Measurements from ENCODE around the gene ARHGAP10.

The ARHGAP10 gene

DNA sequence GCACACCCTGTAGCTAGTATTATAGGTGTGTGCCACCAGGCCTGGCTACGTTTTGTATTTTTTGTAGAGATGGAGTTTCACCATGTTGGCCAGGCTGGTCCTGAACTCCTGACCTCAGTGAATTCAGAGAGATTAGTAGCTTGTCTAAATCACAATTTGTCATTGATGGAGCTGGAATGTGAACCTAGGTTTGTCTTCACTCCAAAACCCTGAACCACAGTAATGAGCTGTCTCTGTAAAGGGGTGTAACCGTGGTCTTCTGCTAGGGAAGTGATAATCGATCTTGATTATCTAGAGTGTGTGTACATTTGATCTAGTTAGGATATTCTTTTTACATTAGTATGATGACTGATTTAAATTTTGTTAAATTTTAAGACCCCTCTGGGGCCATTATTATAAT is 8.3 kb downstream of the ARHGAP10 start:
- no peak overlapping the region for H3K27ac Mint-ChIP-seq
- ATAC-seq (ENCODE audit: low read depth) (no peak), DNase-seq (ENCODE audit: low spot score in 2 of 2) (no peak)
- no peaks in the 10 kb centered on the region for H3K36me3 Mint-ChIP-seq
- H3K4me3 Mint-ChIP-seq, result no peak overlapping the region
- H3K4me1 Mint-ChIP-seq, result no peaks in the 10 kb centered on the region
- H3K27me3 Mint-ChIP-seq, result peaks cover 26% of the 10 kb centered on the region
- H3K9me3 Mint-ChIP-seq, result no peaks in the 10 kb centered on the region

- DNase-seq (ENCODE audit: low spot score in 2 of 2) (no peak), ATAC-seq (ENCODE audit: low read depth) (no peak)
- Mint-ChIP-seq H3K9me3 (no peaks in the 10 kb centered on the region), H3K27ac (no peak overlapping the region), H3K4me3 (no peak overlapping the region), H3K36me3 (no peaks in the 10 kb centered on the region), H3K27me3 (peaks cover 20% of the 10 kb centered on the region), H3K4me1 (no peaks in the 10 kb centered on the region)
Measured at GRCh38 chr4:147741190-147741788, 9.4 kb downstream of the ARHGAP10 start.

- no peak for DNase-seq (ENCODE audit: low spot score in 2 of 2)
- no peak overlapping the region for H3K27ac Mint-ChIP-seq
Measured at GRCh38 chr4:147747787-147748454, 16.0 kb downstream of the ARHGAP10 start.

GRCh38 chr4:147749811-147750321 is 18.0 kb downstream of the ARHGAP10 start:
- DNase-seq (ENCODE audit: low spot score in 2 of 2), result no peak
- Mint-ChIP-seq H3K4me1 (peaks cover 3% of the 10 kb centered on the region), H3K36me3 (no peaks in the 10 kb centered on the region), H3K27me3 (peaks cover 4% of the 10 kb centered on the region), H3K9me3 (no peaks in the 10 kb centered on the region), H3K27ac (no peak overlapping the region), H3K4me3 (no peak overlapping the region)
- no peak for ATAC-seq (ENCODE audit: low read depth)

More at GRCh38 chr4:147747787-147748454, 16.0 kb downstream of the ARHGAP10 start:
- H3K27me3 Mint-ChIP-seq, result peaks cover 16% of the 10 kb centered on the region
- no peaks in the 10 kb centered on the region for H3K9me3 Mint-ChIP-seq
- H3K4me1 Mint-ChIP-seq, result peaks cover 3% of the 10 kb centered on the region
- H3K4me3 Mint-ChIP-seq, result no peak overlapping the region
- H3K36me3 Mint-ChIP-seq, result no peaks in the 10 kb centered on the region
- ATAC-seq (ENCODE audit: low read depth), result no peak

DNA sequence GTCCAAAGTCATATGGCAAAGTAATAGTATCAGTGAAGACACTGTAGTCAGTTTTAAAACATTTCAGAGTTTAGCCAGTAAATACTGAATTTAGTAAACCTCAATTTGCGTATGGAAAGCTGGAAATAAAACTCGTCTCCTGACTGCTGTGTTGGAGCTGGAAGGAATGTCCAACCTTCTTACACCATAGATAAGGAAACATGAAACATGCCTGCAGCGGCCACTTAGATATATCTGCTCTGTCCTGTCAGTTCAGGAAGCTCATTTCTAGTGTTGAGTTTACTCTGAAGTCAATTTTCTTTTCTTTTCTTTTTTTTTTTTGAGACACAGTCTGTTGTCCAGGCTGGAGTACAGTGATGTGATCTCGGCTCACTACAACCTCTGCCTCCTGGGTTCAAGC is 21.2 kb downstream of the ARHGAP10 start:
- peaks cover 5% of the 10 kb centered on the region for H3K27me3 Mint-ChIP-seq
- ATAC-seq (ENCODE audit: low read depth), result no peak
- peaks cover 3% of the 10 kb centered on the region for H3K4me1 Mint-ChIP-seq
- no peaks in the 10 kb centered on the region for H3K9me3 Mint-ChIP-seq
- H3K4me3 Mint-ChIP-seq, result no peak overlapping the region
- no peak overlapping the region for H3K27ac Mint-ChIP-seq
- H3K36me3 Mint-ChIP-seq, result no peaks in the 10 kb centered on the region
- no peak for DNase-seq (ENCODE audit: low spot score in 2 of 2)

GRCh38 chr4:147754037-147754445 is 22.2 kb downstream of the ARHGAP10 start:
- no peak overlapping the region for H3K27ac Mint-ChIP-seq
- no peaks in the 10 kb centered on the region for H3K36me3 Mint-ChIP-seq
- peaks cover 5% of the 10 kb centered on the region for H3K27me3 Mint-ChIP-seq
- no peaks in the 10 kb centered on the region for H3K9me3 Mint-ChIP-seq
- peaks cover 3% of the 10 kb centered on the region for H3K4me1 Mint-ChIP-seq
- H3K4me3 Mint-ChIP-seq, result no peak overlapping the region
- ATAC-seq (ENCODE audit: low read depth), result no peak
- DNase-seq (ENCODE audit: low spot score in 2 of 2), result no peak

DNA sequence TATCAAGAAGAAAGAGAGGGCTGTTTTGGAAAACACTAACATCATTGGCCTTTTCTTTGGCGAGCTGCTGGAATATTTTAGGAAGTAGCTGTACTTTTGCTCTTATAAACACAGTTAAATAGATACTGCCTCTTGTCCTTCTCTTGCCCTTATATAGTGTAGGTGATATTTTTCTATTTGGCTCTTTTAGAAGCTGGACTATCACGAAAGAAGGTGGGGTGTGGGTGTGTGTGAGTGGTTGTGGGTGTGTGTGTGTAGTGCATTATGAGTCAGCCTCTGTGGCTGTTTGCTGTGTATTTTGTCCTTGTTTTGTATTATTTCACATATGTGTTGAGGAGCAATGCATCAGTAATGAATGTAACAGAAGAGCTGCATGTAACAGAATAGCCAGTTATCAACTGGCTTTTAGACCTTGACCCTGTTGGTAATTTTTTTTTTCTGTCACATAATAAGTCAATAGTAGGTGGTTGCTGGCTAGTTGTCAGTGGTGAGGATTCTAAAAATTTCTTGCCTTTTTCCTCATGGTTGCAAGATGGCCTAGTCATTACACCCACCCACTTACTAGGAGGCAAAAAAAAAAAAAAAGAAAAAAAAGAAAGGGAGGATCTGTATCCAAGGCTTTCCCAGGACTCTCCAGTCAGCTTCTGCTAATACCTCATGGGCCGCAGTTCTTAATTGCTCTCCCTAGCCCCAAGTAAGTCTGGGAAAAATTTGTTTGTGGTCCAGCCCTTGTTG is 23.8 kb downstream of the ARHGAP10 start:
- no peak overlapping the region for H3K27ac Mint-ChIP-seq
- DNase-seq (ENCODE audit: low spot score in 2 of 2), result no peak
- H3K36me3 Mint-ChIP-seq, result no peaks in the 10 kb centered on the region
- no peaks in the 10 kb centered on the region for H3K4me1 Mint-ChIP-seq
- H3K27me3 Mint-ChIP-seq, result peaks cover 5% of the 10 kb centered on the region
- no peaks in the 10 kb centered on the region for H3K9me3 Mint-ChIP-seq
- no peak overlapping the region for H3K4me3 Mint-ChIP-seq
- ATAC-seq (ENCODE audit: low read depth), result no peak

DNA sequence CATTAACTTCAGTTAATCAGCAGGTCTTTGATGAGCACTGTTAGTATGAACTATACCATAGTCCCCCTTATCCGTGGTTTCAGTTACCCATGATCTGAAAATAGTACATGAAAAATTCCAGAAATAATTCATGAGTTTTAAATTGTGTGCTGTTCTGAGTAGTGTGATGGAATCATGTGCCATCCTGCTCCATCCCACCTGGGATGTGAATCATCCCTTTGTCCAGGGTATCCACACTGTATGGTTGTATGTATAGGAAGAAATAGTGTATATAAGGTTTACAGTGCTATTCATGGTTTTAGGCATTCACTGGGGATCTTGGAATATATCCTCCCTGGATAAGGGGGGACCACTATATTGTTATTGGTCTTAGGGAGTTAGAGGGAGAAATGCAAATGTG is 24.5 kb downstream of the ARHGAP10 start:
- ATAC-seq (ENCODE audit: low read depth) (no peak), DNase-seq (ENCODE audit: low spot score in 2 of 2) (no peak)
- peaks cover 5% of the 10 kb centered on the region for H3K27me3 Mint-ChIP-seq
- H3K4me1 Mint-ChIP-seq, result no peaks in the 10 kb centered on the region
- no peaks in the 10 kb centered on the region for H3K9me3 Mint-ChIP-seq
- H3K27ac Mint-ChIP-seq, result no peak overlapping the region
- no peak overlapping the region for H3K4me3 Mint-ChIP-seq
- H3K36me3 Mint-ChIP-seq, result no peaks in the 10 kb centered on the region

GRCh38 chr4:147760176-147760575 is 28.3 kb downstream of the ARHGAP10 start:
- ATAC-seq (ENCODE audit: low read depth) (no peak), DNase-seq (ENCODE audit: low spot score in 2 of 2) (no peak)
- Mint-ChIP-seq H3K36me3 (no peaks in the 10 kb centered on the region), H3K4me3 (no peak overlapping the region), H3K27ac (no peak overlapping the region), H3K9me3 (no peaks in the 10 kb centered on the region), H3K27me3 (peaks cover 3% of the 10 kb centered on the region), H3K4me1 (no peaks in the 10 kb centered on the region)

DNA sequence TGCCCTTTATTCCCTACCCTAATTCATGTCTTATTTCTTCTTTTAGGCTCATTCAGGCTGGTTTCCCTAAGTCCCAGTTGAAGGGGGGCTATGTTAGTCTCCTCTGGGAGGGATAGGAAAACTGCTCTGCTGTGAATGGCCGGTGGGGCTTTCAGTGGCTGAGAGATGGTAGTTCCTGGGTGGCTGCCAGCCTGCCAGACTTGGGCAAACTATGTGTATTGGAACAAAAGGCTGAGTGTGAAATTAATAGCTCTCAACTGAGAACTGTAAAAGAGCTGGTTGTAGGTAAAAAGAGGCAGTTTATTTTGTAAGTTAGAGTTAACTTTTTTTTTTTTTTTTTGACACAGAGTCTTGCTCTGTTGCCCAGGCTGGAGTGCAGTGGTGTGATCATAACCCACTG is 28.8 kb downstream of the ARHGAP10 start:
- Mint-ChIP-seq H3K4me1 (no peaks in the 10 kb centered on the region), H3K9me3 (no peaks in the 10 kb centered on the region), H3K36me3 (no peaks in the 10 kb centered on the region), H3K27ac (no peak overlapping the region), H3K4me3 (no peak overlapping the region), H3K27me3 (peaks cover 1% of the 10 kb centered on the region)
- ATAC-seq (ENCODE audit: low read depth) (no peak), DNase-seq (ENCODE audit: low spot score in 2 of 2) (no peak)

GRCh38 chr4:147761218-147761883 is 29.5 kb downstream of the ARHGAP10 start:
- ATAC-seq (ENCODE audit: low read depth) (no peak), DNase-seq (ENCODE audit: low spot score in 2 of 2) (no peak)
- Mint-ChIP-seq H3K27ac (no peak overlapping the region), H3K4me3 (no peak overlapping the region), H3K36me3 (no peaks in the 10 kb centered on the region), H3K27me3 (peaks cover 1% of the 10 kb centered on the region), H3K9me3 (no peaks in the 10 kb centered on the region), H3K4me1 (no peaks in the 10 kb centered on the region)

DNA sequence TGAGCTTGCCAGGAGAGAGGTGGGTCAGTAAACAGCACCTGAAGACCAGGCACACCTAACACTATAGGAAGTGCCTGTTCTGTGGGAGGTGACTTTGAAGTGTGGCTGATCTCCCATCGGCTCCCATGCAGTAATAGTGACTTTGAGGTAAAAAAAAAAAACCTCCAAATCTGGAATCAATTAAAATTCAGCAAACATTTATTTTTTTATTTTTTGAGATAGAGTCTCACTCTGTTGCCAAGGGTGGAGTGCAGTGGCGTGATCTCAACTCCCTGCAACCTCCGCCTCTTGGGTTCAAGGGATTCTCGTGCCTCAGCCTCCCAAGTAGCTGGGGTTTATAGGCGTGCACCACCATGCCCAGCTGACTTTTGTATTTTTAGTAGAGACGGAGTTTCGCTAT is 32.4 kb downstream of the ARHGAP10 start:
- no peak for ATAC-seq (ENCODE audit: low read depth)
- Mint-ChIP-seq H3K4me3 (no peak overlapping the region), H3K4me1 (no peaks in the 10 kb centered on the region), H3K36me3 (no peaks in the 10 kb centered on the region), H3K27me3 (no peaks in the 10 kb centered on the region), H3K27ac (no peak overlapping the region), H3K9me3 (no peaks in the 10 kb centered on the region)
- DNase-seq (ENCODE audit: low spot score in 2 of 2), result no peak

DNA sequence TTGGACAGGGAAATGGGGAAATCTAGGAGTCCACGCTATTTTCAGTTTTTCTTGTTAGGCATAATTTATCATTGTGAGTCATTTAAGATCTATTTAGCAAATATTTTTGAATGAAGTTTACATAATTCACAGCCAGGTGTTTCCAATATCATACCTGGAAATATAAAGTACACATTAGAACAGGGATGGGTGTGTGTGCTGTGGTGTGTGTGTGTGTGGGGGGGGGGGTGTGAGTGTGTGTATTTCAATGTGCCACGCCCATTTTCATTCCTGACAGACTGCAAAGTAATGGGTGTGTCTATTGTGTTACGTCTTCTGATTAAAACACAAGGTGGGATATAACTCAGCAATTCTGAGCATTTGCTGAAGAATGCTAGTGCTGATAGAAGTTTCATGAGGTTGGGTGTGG is 33.2 kb downstream of the ARHGAP10 start:
- H3K4me3 Mint-ChIP-seq, result no peak overlapping the region
- no peaks in the 10 kb centered on the region for H3K36me3 Mint-ChIP-seq
- no peaks in the 10 kb centered on the region for H3K9me3 Mint-ChIP-seq
- H3K27ac Mint-ChIP-seq, result no peak overlapping the region
- DNase-seq (ENCODE audit: low spot score in 2 of 2) (no peak), ATAC-seq (ENCODE audit: low read depth) (no peak)
- no peaks in the 10 kb centered on the region for H3K4me1 Mint-ChIP-seq
- no peaks in the 10 kb centered on the region for H3K27me3 Mint-ChIP-seq

DNA sequence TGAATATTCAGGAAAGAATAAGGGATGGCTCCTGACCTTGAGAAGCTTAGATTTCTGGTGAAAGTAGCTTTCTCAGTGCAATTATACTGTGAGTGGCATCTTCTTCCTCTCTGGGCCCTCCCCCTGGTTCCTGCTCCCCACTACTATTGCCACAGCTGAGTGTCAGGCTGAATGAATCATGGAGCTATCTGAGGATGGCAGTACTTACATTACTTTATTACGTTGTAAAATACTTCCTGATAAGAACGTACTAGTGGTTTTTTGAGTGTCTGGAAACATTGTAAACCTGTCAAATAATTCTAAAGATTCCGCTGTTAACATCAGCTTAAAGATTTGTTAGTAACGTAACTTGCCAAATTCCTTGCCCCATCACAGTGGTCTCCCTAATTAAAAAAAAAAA is 36.2 kb downstream of the ARHGAP10 start:
- H3K4me3 Mint-ChIP-seq, result no peak overlapping the region

More for the DNA sequence above, 36.2 kb downstream of the ARHGAP10 start:
- DNase-seq (ENCODE audit: low spot score in 2 of 2) (no peak), ATAC-seq (ENCODE audit: low read depth) (no peak)
- H3K4me1 Mint-ChIP-seq, result no peaks in the 10 kb centered on the region
- no peak overlapping the region for H3K27ac Mint-ChIP-seq
- H3K9me3 Mint-ChIP-seq, result no peaks in the 10 kb centered on the region
- no peaks in the 10 kb centered on the region for H3K27me3 Mint-ChIP-seq
- H3K36me3 Mint-ChIP-seq, result no peaks in the 10 kb centered on the region
